OCI-LY7 (cell line): ENCODE data around the gene PAXIP1. TPM values are rescaled to one million over a fixed set of nuclear protein-coding genes. Genes with fewer than 3 reads are reported as not detected.
"Not testable (repeated sequence)": the region's sequence is repeated elsewhere in the genome, so short reads cannot be mapped to it uniquely, and the experiment has no call there.

Experiments used
- BruUV-seq: library from RNA; stranded (reverse); fragments of 400-500 nt; replicated peaks from 2 replicates; lab custom pipeline; 2021; lab: Mats Ljungman, UMichigan
- CTCF ChIA-PET: fragments of 300-600 bp; sonication (Branson Sonifier 250); formaldehyde crosslinking; loops from one replicate; lab custom pipeline; 2022; ENCODE audit warnings: antibody characterized with exemption; ENCODE audit not compliant: unreplicated experiment; lab: Charles Lee
- POLR2A ChIA-PET: fragments of 300-600 bp; sonication (Branson Sonifier 250); formaldehyde crosslinking; loops from one replicate; lab custom pipeline; 2022; ENCODE audit warnings: antibody characterized with exemption; lab: Charles Lee
- DNase-seq: peaks from one replicate; pipeline ENCODE4 v3.0.0-alpha.2; 2015; ENCODE audit warnings: low spot score
- H2AFZ ChIP-seq: fragments of 200-600 bp; sonication (generic), shearing (Covaris generic); 2 replicates; pipeline ENCODE4 v1.6.1; 2014; ENCODE audit warnings: mild to moderate bottlenecking, antibody characterized with exemption, low read length, moderate library complexity
- H3K27ac ChIP-seq: fragments of 200-600 bp; sonication (generic); 2 replicates; pipeline ENCODE4 v1.5.1; 2014; ENCODE audit warnings: mixed run types, low read depth, mild to moderate bottlenecking, moderate library complexity, low read length, inconsistent platforms; ENCODE audit not compliant: poor library complexity, severe bottlenecking
- H3K36me3 ChIP-seq: fragments of 200-600 bp; sonication (generic); 2 replicates; pipeline ENCODE4 v1.6.1; 2014; ENCODE audit warnings: mild to moderate bottlenecking, antibody characterized with exemption, low read length, moderate library complexity, mixed read lengths; ENCODE audit not compliant: insufficient read depth
- H3K4me1 ChIP-seq: fragments of 200-600 bp; sonication (generic); 2 replicates; pipeline ENCODE4 v1.5.1; 2014; ENCODE audit warnings: mild to moderate bottlenecking, low read length; ENCODE audit not compliant: insufficient read depth, poor library complexity, severe bottlenecking
- H3K4me2 ChIP-seq: fragments of 200-600 bp; sonication (generic); 2 replicates; pipeline ENCODE4 v1.6.1; 2014; ENCODE audit warnings: mild to moderate bottlenecking, low read length
- H3K4me3 ChIP-seq: fragments of 200-600 bp; sonication (generic); 2 replicates; pipeline ENCODE4 v1.5.1; 2014; ENCODE audit warnings: mild to moderate bottlenecking, low read depth, low read length; ENCODE audit not compliant: poor library complexity, severe bottlenecking
- H3K79me2 ChIP-seq: fragments of 200-600 bp; sonication (generic); 2 replicates; pipeline ENCODE4 v1.6.1; 2016; ENCODE audit warnings: low read depth, mild to moderate bottlenecking, low read length, moderate library complexity, mixed read lengths; ENCODE audit not compliant: insufficient read depth
- H3K9me2 ChIP-seq: fragments of 200-600 bp; sonication (generic); 2 replicates; pipeline ENCODE4 v1.6.1; 2016; ENCODE audit warnings: mild to moderate bottlenecking, low read length, mixed read lengths; ENCODE audit not compliant: insufficient read depth
- H3K9me3 ChIP-seq: fragments of 200-600 bp; sonication (generic); 2 replicates; pipeline ENCODE4 v1.6.1; 2014; ENCODE audit warnings: mild to moderate bottlenecking, mixed run types, low read length, mixed read lengths
- H4K20me1 ChIP-seq: fragments of 200-600 bp; sonication (generic); 2 replicates; pipeline ENCODE4 v1.6.1; 2014; ENCODE audit warnings: mild to moderate bottlenecking, antibody characterized with exemption, low read length, moderate library complexity, mixed read lengths; ENCODE audit not compliant: insufficient read depth
- CTCF ChIP-seq: fragments of 200-600 bp; sonication (generic); conservative IDR thresholded peaks from 2 replicates; pipeline ENCODE4 v1.5.1; 2014; ENCODE audit warnings: mild to moderate bottlenecking, antibody characterized with exemption, low read length, moderate library complexity, mixed read lengths
- EZH2phosphoT487 ChIP-seq: fragments of 200-600 bp; sonication (generic); IDR thresholded peaks from 2 replicates; pipeline ENCODE4 v1.6.1; 2018; ENCODE audit warnings: low read depth, borderline replicate concordance, mild to moderate bottlenecking, mixed run types, antibody characterized with exemption, low read length, moderate library complexity, mixed read lengths
- intact Hi-C: fragments of 100-400 bp; cut with micrococcal nuclease; formaldehyde crosslinking; loops from one replicate; pipeline ENCODE4 v1.10.0; 2022; ENCODE audit not compliant: unreplicated experiment
- total RNA-seq, 2 experiments: library from RNA; depleted of rRNA in 1 of 2; stranded (reverse); fragments of >200 nt in 1 of 2; shearing (Covaris generic) in 1 of 2; gene quantifications; 2 replicates each; pipeline ENCODE4 v1.2.3, GENCODE V29; 2014 to 2022

PAXIP1 gene
- total RNA-seq, 2 experiments from 2014 or later: 27.4 to 33.0 TPM

- H3K4me1 ChIP-seq: no peaks in the 10 kb centered on the region
- intact Hi-C loops: no loop called here
- BruUV-seq: no TSS peak
These were observed 65.1 kb downstream of the PAXIP1 start for GRCh38 chr7:154937837-154938236.

GRCh38 chr7:154934353-154934952 lies 68.5 kb downstream of the PAXIP1 start:
- CTCF ChIA-PET, H3K79me2 ChIP-seq, H3K4me1 ChIP-seq, H3K4me3 ChIP-seq, H3K27ac ChIP-seq, BruUV-seq, H3K4me2 ChIP-seq, H4K20me1 ChIP-seq, H2AFZ ChIP-seq, H3K36me3 ChIP-seq, DNase-seq, intact Hi-C loops, H3K9me2 ChIP-seq: not testable (repeated sequence)
- peaks cover 37% of the 10 kb centered on the region for H3K9me3 ChIP-seq
- POLR2A ChIA-PET: interaction anchor here (0.6 kb wide), 1 partner anchor 382 kb away, joined by 3 read pairs; no protein-coding TSS in a partner anchor

More at GRCh38 chr7:154937837-154938236, 65.1 kb downstream of the PAXIP1 start:
- Histone ChIP-seq H3K9me3 (peaks cover 36% of the 10 kb centered on the region), H3K4me3 (no peak overlapping the region), H3K36me3 (peaks cover 19% of the 10 kb centered on the region), H3K9me2 (no peaks in the 10 kb centered on the region), H4K20me1 (no peaks in the 10 kb centered on the region), H3K4me2 (no peak overlapping the region), H3K27ac (no peak overlapping the region), H2AFZ (no peak overlapping the region), H3K79me2 (no peaks in the 10 kb centered on the region)
- ChIA-PET CTCF (no interaction called here), POLR2A (no interaction called here)
- TF ChIP-seq EZH2phosphoT487: no peak
- TF ChIP-seq CTCF: no peak
- no peak for DNase-seq

- Histone ChIP-seq H3K9me2 (no peaks in the 10 kb centered on the region), H3K4me1 (peaks cover 10% of the 10 kb centered on the region), H3K79me2 (no peaks in the 10 kb centered on the region), H2AFZ (no peak overlapping the region), H4K20me1 (no peaks in the 10 kb centered on the region), H3K27ac (no peak overlapping the region), H3K4me3 (no peak overlapping the region), H3K36me3 (no peaks in the 10 kb centered on the region), H3K9me3 (peaks cover 37% of the 10 kb centered on the region), H3K4me2 (no peak overlapping the region)
- DNase-seq: no peak
- intact Hi-C loops: no loop called here
- BruUV-seq: no TSS peak
- CTCF ChIA-PET: no interaction called here
- POLR2A ChIA-PET: interaction anchor here (0.7 kb wide), 2 partner anchors 9 to 11 kb away, joined by 4 to 5 read pairs; no protein-coding TSS in a partner anchor
- TF ChIP-seq CTCF (no peak), EZH2phosphoT487 (no peak)
These were observed 71.0 kb downstream of the PAXIP1 start for GRCh38 chr7:154931906-154932305.
